A549 treated with CORT108297 at 1 μM for 4 hours (cell line): ENCODE measurements around the gene HVCN1. TPM values are rescaled to one million over a fixed set of nuclear protein-coding genes. Genes with fewer than 3 reads are reported as not detected.

ENCODE experiments used
- total RNA-seq: library from RNA; stranded (reverse); fragments of 200-300 nt; extraction: Qiagen RNA extraction; gene quantifications from 5 replicates; pipeline ENCODE4 v1.2.3, GENCODE V29; 2022

HVCN1 gene, protein sequence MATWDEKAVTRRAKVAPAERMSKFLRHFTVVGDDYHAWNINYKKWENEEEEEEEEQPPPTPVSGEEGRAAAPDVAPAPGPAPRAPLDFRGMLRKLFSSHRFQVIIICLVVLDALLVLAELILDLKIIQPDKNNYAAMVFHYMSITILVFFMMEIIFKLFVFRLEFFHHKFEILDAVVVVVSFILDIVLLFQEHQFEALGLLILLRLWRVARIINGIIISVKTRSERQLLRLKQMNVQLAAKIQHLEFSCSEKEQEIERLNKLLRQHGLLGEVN
- 0.42 to 0.77 TPM (median 0.61 TPM) in 5 replicates for total RNA-seq

DNA sequence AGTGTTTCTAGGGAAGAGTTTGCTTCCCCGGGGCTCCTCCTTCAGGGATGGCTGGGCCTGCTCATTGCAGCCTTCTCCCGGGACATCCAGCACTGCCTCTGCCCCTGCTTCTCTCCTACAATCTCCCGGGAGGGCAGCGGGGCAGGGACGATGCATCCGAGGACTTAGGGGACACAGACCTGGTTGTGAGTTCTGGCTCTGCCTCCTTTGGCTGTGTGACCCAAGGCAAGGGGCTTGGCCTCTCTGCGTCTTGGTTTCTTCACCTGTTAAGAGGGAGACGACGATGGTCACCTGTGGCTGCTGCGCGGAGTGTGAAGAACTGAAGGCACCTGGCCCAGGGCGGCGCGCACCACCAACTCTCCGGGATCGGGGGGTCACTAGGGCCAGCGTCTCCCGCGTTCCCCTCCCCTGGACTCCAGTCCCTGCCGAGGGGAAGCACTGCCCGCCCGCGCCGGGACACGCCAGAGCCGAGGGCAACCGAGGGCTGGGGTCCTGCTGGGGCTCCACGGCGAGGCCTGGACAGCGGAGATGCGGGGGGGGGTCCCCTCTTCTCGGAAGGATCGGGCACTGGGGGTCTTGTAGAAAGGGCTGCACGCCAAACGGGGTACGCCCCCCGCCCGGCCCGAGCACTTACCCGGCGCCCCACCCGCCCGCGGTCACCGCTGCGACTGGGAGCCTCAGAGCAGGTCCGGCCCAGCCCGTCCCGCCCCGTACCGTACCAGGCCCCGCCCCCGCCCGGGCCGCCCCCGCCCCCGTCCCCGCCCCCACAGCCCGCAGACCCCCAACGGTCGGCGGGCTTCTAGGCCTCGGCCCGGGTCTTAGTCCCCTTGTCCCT is at the start of gene HVCN1:
HVCN1 (minus strand) TSS at position 670 of the 835 bp plus-strand sequence. CDS start 5,870 bp downstream, outside the sequence.

GRCh38 chr12:110613771-110614684 is 74.9 kb downstream of the HVCN1 start, which contains the start of gene TCTN1:
Gene TCTN1 (plus strand): TSS chr12:110614129. CDS start chr12:110614183, 54 bp downstream.

Other genes starting within 250 kb of the HVCN1 start
- 425 to 887 TPM (median 445 TPM) in 5 replicates for gene ARPC3, start 238.8 kb downstream of the HVCN1 start, total RNA-seq
- 30.6 to 35.0 TPM (median 32.8 TPM) in 5 replicates for gene GPN3, start 220.9 kb downstream of the HVCN1 start, total RNA-seq
- gene FAM216A, start 220.3 kb downstream of the HVCN1 start, total RNA-seq: 17.9 to 20.3 TPM (median 20.1 TPM) in 5 replicates
- gene VPS29, start 187.0 kb downstream of the HVCN1 start, total RNA-seq: 134 to 170 TPM (median 143 TPM) in 5 replicates
- gene RAD9B, start 186.8 kb downstream of the HVCN1 start, total RNA-seq: 0.15 to 0.38 TPM (median 0.17 TPM) in 5 replicates
- gene PPTC7, start 105.8 kb downstream of the HVCN1 start, total RNA-seq: 17.3 to 22.8 TPM (median 20.0 TPM) in 5 replicates
- 29.7 to 34.6 TPM (median 32.8 TPM) in 5 replicates for gene TCTN1, start 75.0 kb downstream of the HVCN1 start, total RNA-seq
- gene PPP1CC, start 53.8 kb upstream of the HVCN1 start, total RNA-seq: 128 to 149 TPM (median 144 TPM) in 5 replicates
- gene CCDC63, start 157.9 kb upstream of the HVCN1 start, total RNA-seq: not detected in 5 replicates
- 0.13 to 0.24 TPM (median 0.16 TPM) in 4 of 5 replicates, not detected in the other for gene MYL2, start 231.5 kb upstream of the HVCN1 start, total RNA-seq